ENCODE measurements around the gene CACNB1. TPM values are rescaled to one million over a fixed set of nuclear protein-coding genes. Genes with fewer than 3 reads are reported as not detected.

CACNB1 gene
- total and polyA plus RNA-seq, 2 of the 13 experiments (the other 11 are each of a cell fraction or from before 2014, with no cell fraction given): 0.75 to 1.5 TPM

DNA sequence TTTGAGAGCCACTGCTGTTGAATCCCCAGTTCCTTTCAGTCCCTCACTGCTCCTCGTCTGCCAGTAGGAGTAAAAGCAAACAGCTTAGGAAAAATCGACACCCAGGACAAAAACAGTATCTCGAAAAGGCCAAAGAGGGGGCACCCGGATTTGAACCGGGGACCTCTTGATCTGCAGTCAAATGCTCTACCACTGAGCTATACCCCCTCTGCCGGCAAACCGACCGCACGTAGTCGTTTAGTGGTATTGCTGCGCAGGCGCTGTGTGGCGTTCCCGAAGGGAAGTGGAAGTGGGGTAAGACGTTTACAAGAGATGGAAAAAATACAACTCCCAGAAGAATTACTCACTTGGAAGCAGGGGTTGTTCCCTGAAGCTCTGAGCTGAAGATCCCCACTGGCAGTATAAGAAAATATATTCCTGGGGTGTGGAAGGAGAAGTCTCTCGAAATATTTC, 43.8 kb downstream of the CACNB1 start (continued):
- peak; percentile 69; the same call in 1 of the 2 replicates for TF ChIP-seq SOX13 (IDR thresholded peaks at IDR 0.05)
- peak in 1 of 2 experiments; percentile 28; a peak in 1 of 4 replicates for TF ChIP-seq SOX13 (CRISPR knock-in tag; conservative IDR thresholded peaks at IDR 0.05 in 1 of 2, IDR thresholded peaks at IDR 0.05 in 1 of 2)
- no peak for TF ChIP-seq RBAK (CRISPR knock-in tag; IDR thresholded peaks at IDR 0.05)
- peak; percentile 75; the same call in 1 of the 2 replicates for TF ChIP-seq MIXL1 (CRISPR knock-in tag; IDR thresholded peaks at IDR 0.05)
- TF ChIP-seq ZNF496 (CRISPR knock-in tag; IDR thresholded peaks at IDR 0.05; ENCODE audit: insufficient replicate concordance): no peak
- TF ChIP-seq, protein P1, sequence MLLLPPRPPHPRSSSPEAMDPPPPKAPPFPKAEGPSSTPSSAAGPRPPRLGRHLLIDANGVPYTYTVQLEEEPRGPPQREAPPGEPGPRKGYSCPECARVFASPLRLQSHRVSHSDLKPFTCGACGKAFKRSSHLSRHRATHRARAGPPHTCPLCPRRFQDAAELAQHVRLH (CRISPR knock-in tag; IDR thresholded peaks at IDR 0.05; ENCODE audit: borderline replicate concordance, low read depth): peak; percentile 86; the same call in 1 of the 2 replicates
- no peak for TF ChIP-seq ZNF136 (CRISPR knock-in tag; IDR thresholded peaks at IDR 0.05; ENCODE audit: low read depth)
- TF ChIP-seq ZFP82 (CRISPR knock-in tag; IDR thresholded peaks at IDR 0.05; ENCODE audit: borderline replicate concordance): 0 out of 2 replicates have a peak, but pooled peaks have one; percentile 20
- TF ChIP-seq RFX5 (IDR thresholded peaks at IDR 0.05; ENCODE audit: low read depth, low read length): no peak
- no peak for TF ChIP-seq KAT7 (CRISPR knock-in tag; IDR thresholded peaks at IDR 0.05; ENCODE audit: borderline replicate concordance)
- TF ChIP-seq CBFB (CRISPR knock-in tag; IDR thresholded peaks at IDR 0.05): no peak
- TF ChIP-seq ZNF367 (CRISPR knock-in tag; IDR thresholded peaks at IDR 0.05; ENCODE audit: borderline replicate concordance): no peak
- TF ChIP-seq POLR2AphosphoS5 (IDR thresholded peaks at IDR 0.05; ENCODE audit: low read depth, low read length): no peak
- TF ChIP-seq CREM (IDR thresholded peaks at IDR 0.05): peak; percentile 20; the same call in 1 of the 2 replicates
- no peak for TF ChIP-seq CREM (CRISPR knock-in tag; IDR thresholded peaks at IDR 0.05)
- TF ChIP-seq, protein P2, sequence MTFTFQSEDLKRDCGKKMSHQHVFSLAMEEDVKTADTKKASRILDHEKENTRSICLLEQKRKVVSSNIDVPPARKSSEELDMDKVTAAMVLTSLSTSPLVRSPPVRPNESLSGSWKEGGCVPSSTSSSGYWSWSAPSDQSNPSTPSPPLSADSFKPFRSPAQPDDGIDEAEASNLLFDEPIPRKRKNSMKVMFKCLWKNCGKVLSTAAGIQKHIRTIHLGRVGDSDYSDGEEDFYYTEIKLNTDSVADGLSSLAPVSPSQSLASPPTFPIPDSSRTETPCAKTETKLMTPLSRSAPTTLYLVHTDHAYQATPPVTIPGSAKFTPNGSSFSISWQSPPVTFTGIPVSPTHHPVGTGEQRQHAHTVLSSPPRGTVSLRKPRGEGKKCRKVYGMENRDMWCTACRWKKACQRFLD (CRISPR knock-in tag; IDR thresholded peaks at IDR 0.05; ENCODE audit: borderline replicate concordance): no peak
- no peak for TF ChIP-seq ZNF276 (CRISPR knock-in tag; IDR thresholded peaks at IDR 0.05; ENCODE audit: low read depth)
- TF ChIP-seq RXRA (CRISPR knock-in tag; IDR thresholded peaks at IDR 0.05): peak; percentile 38; the same call in 1 of the 2 replicates
- TF ChIP-seq TOE1 (CRISPR knock-in tag; IDR thresholded peaks at IDR 0.05): no peak
- TF ChIP-seq ZNF296 (CRISPR knock-in tag; conservative IDR thresholded peaks at IDR 0.05): no peak
- TF ChIP-seq CBX2 (IDR thresholded peaks at IDR 0.05; ENCODE audit: low read depth, low read length): no peak
- no peak for TF ChIP-seq CBX2 (CRISPR knock-in tag; IDR thresholded peaks at IDR 0.05; ENCODE audit: low read depth)
- TF ChIP-seq AKNA (CRISPR knock-in tag; IDR thresholded peaks at IDR 0.05; ENCODE audit: borderline replicate concordance): no peak
- TF ChIP-seq CC2D1A (CRISPR knock-in tag; IDR thresholded peaks at IDR 0.05): no peak
- no peak; the same call in 1 of the 2 replicates for TF ChIP-seq ZNF225 (CRISPR knock-in tag; IDR thresholded peaks at IDR 0.05)
